ENCODE measurements around the gene LRSAM1. TPM values are rescaled to one million over a fixed set of nuclear protein-coding genes. Genes with fewer than 3 reads are reported as not detected.

The LRSAM1 gene
- polyA plus RNA-seq: 2.0 and 3.2 TPM in 2 replicates

DNA sequence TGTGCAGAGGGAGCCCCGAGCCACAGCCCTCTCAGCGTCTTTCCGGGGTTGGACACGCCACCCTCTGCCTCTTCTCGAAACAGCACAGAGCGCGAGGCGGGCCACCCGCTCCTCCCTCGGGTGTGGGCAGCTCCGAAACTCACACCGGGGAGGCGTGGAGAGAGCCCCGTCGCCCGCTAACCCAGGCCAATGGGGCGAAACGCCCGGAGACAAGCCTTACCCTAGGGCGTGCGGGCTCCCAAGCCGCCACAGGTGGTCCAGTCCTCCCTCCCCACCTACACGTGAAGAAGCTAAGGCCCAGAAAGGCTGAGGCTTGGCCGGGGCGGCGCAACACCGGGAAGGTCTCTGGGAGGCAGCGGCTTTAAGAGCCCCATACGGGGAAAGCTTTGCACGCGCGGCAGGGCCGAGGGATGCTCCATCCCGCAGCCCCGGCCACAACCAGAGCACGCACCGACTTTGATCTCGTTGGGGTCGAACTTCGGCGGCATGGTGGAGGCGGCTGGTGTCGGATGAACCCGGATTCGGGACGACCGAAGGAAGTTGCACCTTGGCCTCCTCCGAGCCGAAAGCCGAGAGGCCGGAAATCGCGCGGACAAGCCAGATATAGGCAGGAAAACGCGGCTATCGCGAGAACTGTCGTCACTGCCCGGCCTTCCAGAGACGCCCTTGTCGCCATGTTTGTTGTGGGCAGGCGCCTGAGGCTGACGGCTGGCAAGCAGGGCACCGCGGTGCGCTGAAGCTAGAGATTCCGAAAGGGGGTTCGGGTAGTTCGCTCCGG is at the start of gene LRSAM1, which contains the start of gene RPL12:
Gene LRSAM1, plus strand, starts transcription at position 681 of the 778 bp plus-strand sequence. CDS start 3,018 bp downstream, outside the sequence.
Gene RPL12, minus strand, starts transcription at position 577 of the 778 bp plus-strand sequence. Its CDS starts 89 bp downstream, at position 488.

DNA sequence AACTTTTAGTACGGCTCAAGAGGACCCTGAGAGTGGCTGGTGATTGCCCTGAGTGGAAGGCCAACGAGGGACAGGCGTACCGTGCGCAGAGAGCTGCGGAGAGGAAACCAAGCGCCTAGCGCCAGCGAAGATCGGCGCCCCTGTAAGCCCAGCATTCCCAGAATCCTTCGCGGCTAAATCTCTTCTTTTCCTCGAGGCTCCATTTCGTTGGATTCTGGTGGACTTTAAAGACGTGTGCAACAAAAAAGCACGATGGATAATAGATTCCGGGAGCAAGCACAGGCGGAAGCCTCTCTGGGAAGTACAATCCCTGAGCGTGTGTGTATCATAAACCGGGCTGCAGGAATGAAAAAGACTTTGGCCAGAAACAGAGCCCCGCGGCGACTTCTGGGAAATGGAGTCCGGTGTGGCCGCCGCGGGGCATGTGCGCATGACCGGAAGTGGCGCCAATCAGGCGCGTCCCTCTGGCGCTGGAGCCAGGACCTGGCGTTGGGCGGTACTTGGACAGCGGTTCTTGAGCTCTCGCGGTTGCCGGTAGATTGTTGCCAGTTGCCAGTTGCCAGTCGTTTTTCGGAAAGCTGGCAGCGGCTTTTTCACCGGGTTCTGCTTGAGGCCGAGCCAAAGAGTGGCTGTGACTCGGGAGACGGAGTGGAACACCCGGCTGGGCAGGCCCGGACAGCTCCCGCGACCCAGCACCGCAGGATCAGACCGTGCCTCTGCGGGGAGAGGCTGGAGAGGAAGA is 27.2 kb upstream of the LRSAM1 start, which contains the start of gene ZNF79:
Gene ZNF79, plus strand, starts transcription at position 449 of the 742 bp plus-strand sequence. CDS start 406 bp downstream, outside the sequence.

Other genes with a start within 250 kb of the LRSAM1 start
- 150 and 157 TPM in 2 replicates for gene GARNL3, start 186.7 kb upstream of the LRSAM1 start, polyA plus RNA-seq
- gene SLC2A8, start 54.3 kb upstream of the LRSAM1 start, polyA plus RNA-seq: 21.9 and 31.2 TPM in 2 replicates
- 0.50 and 2.4 TPM in 2 replicates for gene ZNF79, start 27.1 kb upstream of the LRSAM1 start, polyA plus RNA-seq
- gene RPL12, start 104 bp upstream of the LRSAM1 start, polyA plus RNA-seq: 228 and 230 TPM in 2 replicates
- 125 and 169 TPM in 2 replicates for gene STXBP1, start 160.8 kb downstream of the LRSAM1 start, polyA plus RNA-seq